Stimulated activated CD4-positive, alpha-beta T cell treated with anti-CD3 and anti-CD28 coated beads, Interleukin-1b, Interleukin-23, amount 100 ng/mL, for 48 hours (primary cell): ENCODE results near the gene IDE.
"Not testable (repeated sequence)": the region's sequence is repeated elsewhere in the genome, so short reads cannot be mapped to it uniquely, and the experiment has no call there.

Experiments
- DNase-seq: peaks from one replicate; pipeline ENCODE4 v3.0.0-alpha.2; 2020

The IDE gene

GRCh38 chr10:92573798-92574547 is at the start of gene IDE:
IDE (minus strand) TSS chr10:92574093; CDS start chr10:92574019, 74 bp downstream.
- DNase-seq = peak; percentile 84

- DNase-seq = no peak
Measured at GRCh38 chr10:92619368-92619767, 45.5 kb upstream of the IDE start.

GRCh38 chr10:92615515-92615914 is 41.6 kb upstream of the IDE start:
- no peak for DNase-seq

- DNase-seq = no peak
Measured at GRCh38 chr10:92604841-92605240, 30.9 kb upstream of the IDE start.

GRCh38 chr10:92598321-92598720 is 24.4 kb upstream of the IDE start:
- no peak for DNase-seq

- DNase-seq = no peak
Measured at GRCh38 chr10:92595505-92595904, 21.6 kb upstream of the IDE start.

- no peak for DNase-seq
Measured at GRCh38 chr10:92593619-92594588, 20.0 kb upstream of the IDE start.

GRCh38 chr10:92592761-92593618 is 19.1 kb upstream of the IDE start, which contains the start of gene KIF11:
KIF11 (plus strand) TSS chr10:92593130; CDS start chr10:92593376, 246 bp downstream.
- DNase-seq = peak; percentile 97

GRCh38 chr10:92591550-92592022 is 17.7 kb upstream of the IDE start:
- peak; percentile 92 for DNase-seq

- peak; percentile 8 for DNase-seq
Measured at GRCh38 chr10:92590623-92591549, 17.0 kb upstream of the IDE start.

- not testable (repeated sequence) for DNase-seq
Measured at GRCh38 chr10:92582347-92582746, 8.5 kb upstream of the IDE start.

GRCh38 chr10:92575961-92576360 is 2.1 kb upstream of the IDE start:
- no peak for DNase-seq

GRCh38 chr10:92574548-92575261 is 812 bp upstream of the IDE start:
- no peak for DNase-seq

- DNase-seq = peak; percentile 50
Measured at GRCh38 chr10:92573091-92573797, 649 bp downstream of the IDE start.

- DNase-seq = no peak
Measured at GRCh38 chr10:92572362-92573090, 1.4 kb downstream of the IDE start.

- no peak for DNase-seq
Measured at GRCh38 chr10:92571649-92572048, 2.2 kb downstream of the IDE start.

- DNase-seq = not testable (repeated sequence)
Measured at GRCh38 chr10:92569663-92570062, 4.2 kb downstream of the IDE start.

GRCh38 chr10:92569071-92569470 is 4.8 kb downstream of the IDE start:
- no peak for DNase-seq

GRCh38 chr10:92567952-92568600 is 5.8 kb downstream of the IDE start:
- no peak for DNase-seq
